ENCODE results near the gene KCNN3.

- no peak for TF ChIP-seq ZNF138 (CRISPR knock-in tag; conservative IDR thresholded peaks at IDR 0.05)
- TF ChIP-seq CTCF (IDR thresholded peaks at IDR 0.05) = no peak
- TF ChIP-seq STAT6 (CRISPR knock-in tag; conservative IDR thresholded peaks at IDR 0.05; ENCODE audit: low read depth) = no peak
- TF ChIP-seq NR3C1 (CRISPR knock-in tag; conservative IDR thresholded peaks at IDR 0.05; ENCODE audit: low read depth) = no peak
- no peak for TF ChIP-seq ELF4 (CRISPR knock-in tag; IDR thresholded peaks at IDR 0.05; ENCODE audit: low read depth)
- TF ChIP-seq NR1H2 (CRISPR knock-in tag; IDR thresholded peaks at IDR 0.05) = no peak
- TF ChIP-seq ZNF121 (CRISPR knock-in tag; IDR thresholded peaks at IDR 0.05) = no peak
- TF ChIP-seq MXD4 (CRISPR knock-in tag; IDR thresholded peaks at IDR 0.05; ENCODE audit: borderline replicate concordance) = no peak
Observed at GRCh38 chr1:154770897-154771594, 99.0 kb downstream of the KCNN3 start.

Data from WTC11 (cell line).